HL-60 (cell line): ENCODE measurements around the gene KCND1.

Source experiments
- CTCF ChIP-seq: IDR thresholded peaks from one replicate; pipeline ENCODE4 v1.5.1; 2011; ENCODE audit warnings: low read length, control low read depth, inconsistent platforms; ENCODE audit not compliant: insufficient read depth
- GABPA ChIP-seq: IDR thresholded peaks from 2 replicates; pipeline ENCODE4 v1.6.1; 2012; ENCODE audit warnings: low read depth
- POLR2AphosphoS5 ChIP-seq: IDR thresholded peaks from 2 replicates; pipeline ENCODE4 v1.6.1; 2012; ENCODE audit warnings: low read depth

DNA sequence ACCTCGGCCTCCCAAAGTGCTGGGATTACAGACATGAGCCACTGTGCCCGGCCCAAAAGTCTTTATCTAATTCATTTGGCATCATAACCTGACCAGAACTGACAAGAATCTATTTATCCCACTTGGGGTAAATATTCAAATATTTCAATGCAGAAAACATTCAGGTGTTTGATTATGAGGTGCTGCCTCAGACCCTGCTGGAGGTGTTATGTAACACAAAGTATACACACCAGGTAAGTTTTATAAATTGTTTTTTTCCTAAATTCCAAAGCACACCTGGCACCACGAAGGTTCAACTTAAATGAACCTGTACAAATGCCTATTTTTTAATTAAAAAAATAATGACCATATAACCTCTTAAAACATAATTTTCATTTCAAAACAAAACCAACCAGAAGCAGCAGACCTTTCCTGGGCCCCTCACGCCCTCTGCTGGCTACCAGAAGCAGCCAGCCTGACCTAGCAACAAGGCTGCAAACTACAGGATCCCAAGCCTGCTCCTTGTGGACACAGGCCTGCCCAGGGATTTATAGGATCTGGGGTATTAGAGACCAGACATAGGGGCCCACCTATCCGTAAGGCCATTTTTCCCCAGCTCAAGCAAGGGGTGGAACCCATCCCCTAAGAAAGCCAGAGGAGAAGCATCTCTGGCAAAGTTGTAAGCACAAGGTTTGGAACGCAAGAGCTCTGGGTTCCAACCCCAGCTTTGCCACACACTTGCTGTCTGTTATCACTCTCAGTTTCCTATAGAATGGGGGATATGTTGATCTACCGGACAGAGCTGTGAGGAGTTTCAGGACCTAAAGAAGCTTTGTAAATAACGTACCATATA lies 25.9 kb downstream of the KCND1 start:
- peak; percentile 6 for TF ChIP-seq CTCF
- TF ChIP-seq GABPA = no peak
- no peak for TF ChIP-seq POLR2AphosphoS5
